GM12873 (cell line): ENCODE measurements around the gene SRP14.

Experiments
- TF ChIP-seq, protein P1 (sequence below): IDR thresholded peaks from 2 replicates; pipeline ENCODE4 v1.5.1; 2012; ENCODE audit warnings: low read depth, mild to moderate bottlenecking, moderate library complexity, low read length, control low read depth; ENCODE audit not compliant: insufficient read depth; ENCODE audit errors: missing control alignments

The SRP14 gene

DNA sequence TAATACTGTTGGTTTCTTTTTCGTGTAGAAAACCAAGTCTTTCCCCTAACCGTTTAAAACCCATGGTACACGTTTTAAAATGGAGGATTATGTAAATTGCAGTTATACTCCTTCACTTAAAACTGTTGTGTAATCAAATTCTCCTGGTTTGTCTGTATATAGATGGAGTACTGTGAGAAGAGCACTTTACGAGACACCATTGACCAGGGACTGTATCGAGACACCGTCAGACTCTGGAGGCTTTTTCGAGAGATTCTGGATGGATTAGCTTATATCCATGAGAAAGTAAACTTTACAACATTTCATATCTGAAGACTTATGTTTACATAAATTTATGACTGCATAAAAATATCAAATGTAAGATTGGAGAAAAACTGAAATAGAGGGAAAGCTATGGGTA is 51.2 kb downstream of the SRP14 start:
- TF ChIP-seq, protein P1, sequence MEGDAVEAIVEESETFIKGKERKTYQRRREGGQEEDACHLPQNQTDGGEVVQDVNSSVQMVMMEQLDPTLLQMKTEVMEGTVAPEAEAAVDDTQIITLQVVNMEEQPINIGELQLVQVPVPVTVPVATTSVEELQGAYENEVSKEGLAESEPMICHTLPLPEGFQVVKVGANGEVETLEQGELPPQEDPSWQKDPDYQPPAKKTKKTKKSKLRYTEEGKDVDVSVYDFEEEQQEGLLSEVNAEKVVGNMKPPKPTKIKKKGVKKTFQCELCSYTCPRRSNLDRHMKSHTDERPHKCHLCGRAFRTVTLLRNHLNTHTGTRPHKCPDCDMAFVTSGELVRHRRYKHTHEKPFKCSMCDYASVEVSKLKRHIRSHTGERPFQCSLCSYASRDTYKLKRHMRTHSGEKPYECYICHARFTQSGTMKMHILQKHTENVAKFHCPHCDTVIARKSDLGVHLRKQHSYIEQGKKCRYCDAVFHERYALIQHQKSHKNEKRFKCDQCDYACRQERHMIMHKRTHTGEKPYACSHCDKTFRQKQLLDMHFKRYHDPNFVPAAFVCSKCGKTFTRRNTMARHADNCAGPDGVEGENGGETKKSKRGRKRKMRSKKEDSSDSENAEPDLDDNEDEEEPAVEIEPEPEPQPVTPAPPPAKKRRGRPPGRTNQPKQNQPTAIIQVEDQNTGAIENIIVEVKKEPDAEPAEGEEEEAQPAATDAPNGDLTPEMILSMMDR = no peak
